ENCODE data around the gene CCDC175.

DNA sequence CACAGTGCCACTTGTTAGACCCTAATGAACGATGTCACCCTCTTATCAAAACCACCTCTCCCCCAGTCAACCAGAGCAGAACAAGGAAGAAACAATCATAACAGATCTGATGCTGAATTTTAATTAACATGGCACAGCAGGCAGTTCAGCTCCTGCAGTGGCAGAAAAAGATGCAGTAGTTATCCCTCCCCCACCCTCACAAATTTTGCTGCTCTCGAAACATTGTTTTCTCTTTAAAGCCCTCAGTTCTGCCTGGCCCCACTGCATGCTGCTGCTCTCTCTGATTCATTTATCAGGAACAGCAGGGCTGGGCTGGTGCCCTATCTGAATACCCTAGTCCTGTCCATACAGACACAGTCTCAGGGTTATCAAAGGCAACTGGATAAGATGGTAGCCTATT, 12.2 kb downstream of the CCDC175 start:
- TF ChIP-seq POLR2AphosphoS5 (IDR thresholded peaks at IDR 0.05; ENCODE audit: borderline replicate concordance, low read depth, low read length) (no peak), EZH2 (IDR thresholded peaks at IDR 0.05) (no peak)
